H1 (cell line): ENCODE data around the gene TSPAN5. TPM values are rescaled to one million over a fixed set of nuclear protein-coding genes. Genes with fewer than 3 reads are reported as not detected.

Experiments used
- CTCF ChIP-seq, 3 experiments: IDR thresholded peaks; 1 replicate in 2 of 3; 2 replicates in 1 of 3; pipeline versions ENCODE4 v1.5.1 to v1.6.1; 2011; ENCODE audit warnings: low read length in 3 of 3, mild to moderate bottlenecking in 3 of 3, inconsistent platforms in 2 of 3, low read depth in 1 of 3, moderate library complexity in 1 of 3; ENCODE audit not compliant: insufficient read depth in 1 of 3; ENCODE audit errors: control extremely low read depth in 1 of 3
- PHF8 ChIP-seq: fragments of 200-600 bp; sonication (generic); conservative IDR thresholded peaks from 2 replicates; pipeline ENCODE4 v1.7.1; 2012; ENCODE audit warnings: low read depth, mild to moderate bottlenecking, inconsistent platforms, low read length, moderate library complexity
- SIX5 ChIP-seq: IDR thresholded peaks from 2 replicates; pipeline ENCODE4 v1.6.1; 2011; ENCODE audit warnings: mild to moderate bottlenecking, low read depth, low read length
- polyA plus RNA-seq, 7 experiments: library from polyadenylated mRNA; depleted of rRNA in 3 of 7; stranded (reverse) in 5 of 7; unstranded in 2 of 7; fragments of >200 nt in 5 of 7; fragments of 200-250 nt in 2 of 7; gene quantifications; 1 replicate in 5 of 7; 2 replicates in 1 of 7; 4 replicates in 1 of 7; pipeline versions ENCODE4 v1.2.1 to v1.2.3, GENCODE V29; 2011 to 2013; ENCODE audit warnings: missing spikeins in 2 of 7, mixed read lengths in 2 of 7
- total RNA-seq: library from RNA; stranded (reverse); fragmentation: NEBNext Ultra II Directional; extraction: Animal tissue kit (Norgen Biotek cat#: 25700); gene quantifications from 2 replicates; pipeline ENCODE4 v1.2.1, GENCODE V29; 2021

TSPAN5 gene
- total and polyA plus RNA-seq, 2 of the 8 experiments (the other 6 are each of a cell fraction or from before 2014, with no cell fraction given), result 17.6 to 21.2 TPM

GRCh38 chr4:98674404-98675173 is 16.2 kb upstream of the TSPAN5 start (continued):
- TF ChIP-seq CTCF (IDR thresholded peaks at IDR 0.05; ENCODE audit: control extremely low read depth in 1 of 3, insufficient read depth in 1 of 3, low read depth in 1 of 3, low read length in 3 of 3), result no peak
- no peak for TF ChIP-seq PHF8
- TF ChIP-seq SIX5, result no peak
- TF ChIP-seq, all 59 proteins: peak for 0
